ENCODE data around the gene SPINDOC. TPM values are rescaled to one million over a fixed set of nuclear protein-coding genes. Genes with fewer than 3 reads are reported as not detected.

The SPINDOC gene
- total RNA-seq, 1 experiment from 2014 or later: 71.2 TPM

DNA sequence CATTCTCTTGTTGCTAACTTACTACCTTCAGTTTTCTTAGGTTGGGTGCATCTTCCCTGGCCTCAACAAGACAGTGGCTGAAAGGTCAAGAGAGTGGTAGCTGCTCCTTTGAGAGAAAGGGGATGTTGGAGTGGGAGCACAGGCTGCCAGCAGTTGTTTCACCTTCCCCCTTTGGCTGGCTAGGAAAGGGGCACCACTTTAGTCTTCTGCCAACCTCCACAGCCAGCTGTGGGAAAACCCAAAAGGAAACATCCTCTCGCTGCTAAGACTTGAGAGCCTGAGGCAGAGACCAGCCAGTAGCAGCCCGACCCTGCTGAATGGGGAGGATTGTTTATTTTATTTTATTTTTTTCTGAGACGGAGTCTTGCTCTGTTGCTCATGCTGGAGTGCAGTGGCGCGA is 60.1 kb downstream of the SPINDOC start:
- intact Hi-C loops (cut with micrococcal nuclease; ENCODE audit: unreplicated experiment): no loop called here

DNA sequence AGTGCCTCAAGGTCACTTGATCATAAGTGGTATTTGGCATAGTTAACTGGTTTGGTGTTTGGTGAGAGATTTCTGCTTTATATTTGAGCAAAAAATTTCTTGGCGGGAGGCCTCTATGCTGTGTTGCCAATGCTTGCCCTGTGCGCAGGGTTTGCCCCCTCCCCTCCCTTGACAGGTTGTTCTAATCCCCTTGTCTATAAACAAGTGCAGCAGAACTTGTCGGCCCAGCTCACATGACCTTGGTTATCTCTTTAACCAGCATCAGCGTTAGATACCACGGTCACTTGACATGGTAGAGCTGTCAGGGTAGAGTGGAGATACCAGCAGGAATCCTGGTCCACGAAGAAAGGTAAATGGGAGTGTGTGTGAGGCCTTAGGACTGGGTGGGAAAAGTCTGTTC is 61.3 kb downstream of the SPINDOC start:
- intact Hi-C loops (cut with micrococcal nuclease; ENCODE audit: unreplicated experiment): no loop called here
- Mint-ChIP-seq H3K27me3 (ENCODE audit: insufficient read depth, unreplicated experiment) (no peaks in the 10 kb centered on the region), H3K27ac (ENCODE audit: unreplicated experiment) (no peak overlapping the region), H3K4me1 (ENCODE audit: low read depth, unreplicated experiment) (peaks cover 25% of the 10 kb centered on the region), H3K4me3 (ENCODE audit: unreplicated experiment) (no peak overlapping the region), H3K9me3 (ENCODE audit: unreplicated experiment) (no peaks in the 10 kb centered on the region), H3K36me3 (ENCODE audit: insufficient read depth, unreplicated experiment) (peaks cover 26% of the 10 kb centered on the region)
- TF ChIP-seq, protein P1, sequence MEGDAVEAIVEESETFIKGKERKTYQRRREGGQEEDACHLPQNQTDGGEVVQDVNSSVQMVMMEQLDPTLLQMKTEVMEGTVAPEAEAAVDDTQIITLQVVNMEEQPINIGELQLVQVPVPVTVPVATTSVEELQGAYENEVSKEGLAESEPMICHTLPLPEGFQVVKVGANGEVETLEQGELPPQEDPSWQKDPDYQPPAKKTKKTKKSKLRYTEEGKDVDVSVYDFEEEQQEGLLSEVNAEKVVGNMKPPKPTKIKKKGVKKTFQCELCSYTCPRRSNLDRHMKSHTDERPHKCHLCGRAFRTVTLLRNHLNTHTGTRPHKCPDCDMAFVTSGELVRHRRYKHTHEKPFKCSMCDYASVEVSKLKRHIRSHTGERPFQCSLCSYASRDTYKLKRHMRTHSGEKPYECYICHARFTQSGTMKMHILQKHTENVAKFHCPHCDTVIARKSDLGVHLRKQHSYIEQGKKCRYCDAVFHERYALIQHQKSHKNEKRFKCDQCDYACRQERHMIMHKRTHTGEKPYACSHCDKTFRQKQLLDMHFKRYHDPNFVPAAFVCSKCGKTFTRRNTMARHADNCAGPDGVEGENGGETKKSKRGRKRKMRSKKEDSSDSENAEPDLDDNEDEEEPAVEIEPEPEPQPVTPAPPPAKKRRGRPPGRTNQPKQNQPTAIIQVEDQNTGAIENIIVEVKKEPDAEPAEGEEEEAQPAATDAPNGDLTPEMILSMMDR (IDR thresholded peaks at IDR 0.05; ENCODE audit: insufficient read depth in 1 of 2, low read depth in 1 of 2, low read length in 1 of 2, severe bottlenecking in 1 of 2, unreplicated experiment in 1 of 2): no peak
- Histone ChIP-seq H3K4me3 (ENCODE audit: low read depth, low read length) (no peak overlapping the region), H3K9me3 (no peaks in the 10 kb centered on the region), H3K36me3 (ENCODE audit: control insufficient read depth, insufficient read depth, low read length) (no peaks in the 10 kb centered on the region), H3K4me1 (peaks cover 8% of the 10 kb centered on the region), H3K27me3 (replicated peaks; ENCODE audit: control insufficient read depth, insufficient read depth, low read length) (no peaks in the 10 kb centered on the region)
- CTCF ChIA-PET: interaction anchor here (1.0 kb wide), 1 partner anchor 29 kb away, joined by 3 read pairs; no protein-coding TSS in a partner anchor
- POLR2A ChIA-PET: interaction anchor here (0.5 to 0.6 kb wide), 2 partner anchors 43 to 60 kb away, joined by 3 read pairs; no protein-coding TSS in a partner anchor
- peak in 1 of 2 experiments; percentile 17 for DNase-seq
- no TSS peak for BruUV-seq (replicated peaks)

More for the DNA sequence above, 60.1 kb downstream of the SPINDOC start:
- Mint-ChIP-seq H3K4me3 (ENCODE audit: unreplicated experiment) (no peak overlapping the region), H3K27ac (ENCODE audit: unreplicated experiment) (no peak overlapping the region), H3K9me3 (ENCODE audit: unreplicated experiment) (no peaks in the 10 kb centered on the region), H3K36me3 (ENCODE audit: insufficient read depth, unreplicated experiment) (peaks cover 20% of the 10 kb centered on the region), H3K4me1 (ENCODE audit: low read depth, unreplicated experiment) (peaks cover 25% of the 10 kb centered on the region), H3K27me3 (ENCODE audit: insufficient read depth, unreplicated experiment) (no peaks in the 10 kb centered on the region)
- DNase-seq: no peak
- CTCF ChIA-PET: interaction anchor here (0.6 to 1.9 kb wide), 2 partner anchors 34 to 626 kb away, joined by 8 to 21 read pairs; partner anchors contain the start of gene MARK2
- BruUV-seq (replicated peaks): no TSS peak
- TF ChIP-seq, protein P1 (IDR thresholded peaks at IDR 0.05; ENCODE audit: insufficient read depth in 1 of 2, low read depth in 1 of 2, low read length in 1 of 2, severe bottlenecking in 1 of 2, unreplicated experiment in 1 of 2): no peak
- H3K9me3 ChIP-seq: no peaks in the 10 kb centered on the region
- H3K4me1 ChIP-seq: peaks cover 8% of the 10 kb centered on the region
- POLR2A ChIA-PET: no interaction called here
- H3K4me3 ChIP-seq (ENCODE audit: low read depth, low read length): no peak overlapping the region
- no peaks in the 10 kb centered on the region for H3K27me3 ChIP-seq (replicated peaks; ENCODE audit: control insufficient read depth, insufficient read depth, low read length)
- peaks cover 2% of the 10 kb centered on the region; the same call in 1 of the 2 replicates for H3K36me3 ChIP-seq (ENCODE audit: control insufficient read depth, insufficient read depth, low read length)

DNA sequence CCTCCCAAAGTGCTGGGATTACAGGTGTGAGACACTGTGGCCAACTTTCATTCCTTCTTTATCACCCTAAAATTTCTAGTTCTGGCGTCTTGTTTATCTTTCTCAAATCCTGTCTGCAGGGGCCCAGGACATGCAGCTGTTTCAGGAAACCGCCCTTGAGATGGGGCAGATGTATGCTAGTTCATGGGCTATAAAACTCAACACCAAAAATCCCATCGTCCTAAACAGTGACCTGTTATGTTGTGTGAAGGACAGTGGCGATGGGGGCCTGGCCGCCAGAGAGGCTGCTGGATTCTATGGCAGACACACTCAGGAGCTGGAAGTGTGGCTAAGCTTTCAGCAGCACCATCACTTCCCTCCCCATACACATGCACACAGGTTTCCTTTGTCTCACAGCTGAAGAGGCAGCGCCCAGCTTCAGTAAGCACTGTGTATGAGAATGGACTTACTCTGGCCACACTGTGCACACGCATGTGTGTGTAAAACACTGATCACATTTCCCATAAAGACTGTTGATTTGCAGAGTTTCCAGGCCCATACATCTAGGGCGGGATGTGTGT is 62.3 kb downstream of the SPINDOC start:
- POLR2A ChIA-PET: no interaction called here
- H3K36me3 Mint-ChIP-seq (ENCODE audit: insufficient read depth, unreplicated experiment): peaks cover 32% of the 10 kb centered on the region
- CTCF ChIA-PET: interaction anchor here (1.2 kb wide), 1 partner anchor 45 kb away, joined by 3 read pairs; no protein-coding TSS in a partner anchor

More for the DNA sequence above, 62.3 kb downstream of the SPINDOC start:
- Mint-ChIP-seq H3K4me1 (ENCODE audit: low read depth, unreplicated experiment) (peaks cover 23% of the 10 kb centered on the region), H3K4me3 (ENCODE audit: unreplicated experiment) (no peak overlapping the region), H3K9me3 (ENCODE audit: unreplicated experiment) (no peaks in the 10 kb centered on the region), H3K27me3 (ENCODE audit: insufficient read depth, unreplicated experiment) (no peaks in the 10 kb centered on the region), H3K27ac (ENCODE audit: unreplicated experiment) (no peak overlapping the region)
- no TSS peak for BruUV-seq (replicated peaks)
- H3K9me3 ChIP-seq: no peaks in the 10 kb centered on the region
- intact Hi-C loops (cut with micrococcal nuclease; ENCODE audit: unreplicated experiment): no loop called here
- H3K4me1 ChIP-seq: peaks cover 8% of the 10 kb centered on the region
- H3K36me3 ChIP-seq (ENCODE audit: control insufficient read depth, insufficient read depth, low read length): no peaks in the 10 kb centered on the region
- no peaks in the 10 kb centered on the region for H3K27me3 ChIP-seq (replicated peaks; ENCODE audit: control insufficient read depth, insufficient read depth, low read length)
- TF ChIP-seq, protein P1 (IDR thresholded peaks at IDR 0.05; ENCODE audit: insufficient read depth in 1 of 2, low read depth in 1 of 2, low read length in 1 of 2, severe bottlenecking in 1 of 2, unreplicated experiment in 1 of 2): no peak
- no peak overlapping the region for H3K4me3 ChIP-seq (ENCODE audit: low read depth, low read length)
- DNase-seq: no peak
